ENCODE results near the gene ZBTB7A.

The ZBTB7A gene

GRCh38 chr19:4094761-4095487 is 28.2 kb upstream of the ZBTB7A start:
- no peak for DNase-seq

DNA sequence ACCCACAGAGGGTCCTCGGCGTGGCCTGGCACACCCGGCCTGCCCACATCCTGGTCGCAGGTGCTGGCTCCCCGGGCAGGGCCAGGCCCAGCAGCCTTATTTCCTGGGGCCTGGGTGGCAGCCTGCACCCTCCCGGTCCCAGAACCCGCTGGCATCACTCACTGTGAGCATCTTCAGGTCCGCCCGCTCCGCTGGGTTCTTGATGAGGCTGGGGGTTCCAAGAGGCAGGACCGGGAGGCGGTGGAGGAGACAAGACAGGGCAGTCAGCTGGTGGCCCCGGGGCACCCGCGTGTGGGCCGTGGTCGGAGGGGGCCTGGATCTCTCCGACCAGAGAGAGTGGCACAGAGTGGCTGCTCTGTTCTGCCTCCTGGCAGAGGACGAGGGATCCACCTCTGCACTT is 27.6 kb upstream of the ZBTB7A start:
- no peak for DNase-seq

GRCh38 chr19:4093643-4094175 is 27.0 kb upstream of the ZBTB7A start:
- no peak for DNase-seq

DNA sequence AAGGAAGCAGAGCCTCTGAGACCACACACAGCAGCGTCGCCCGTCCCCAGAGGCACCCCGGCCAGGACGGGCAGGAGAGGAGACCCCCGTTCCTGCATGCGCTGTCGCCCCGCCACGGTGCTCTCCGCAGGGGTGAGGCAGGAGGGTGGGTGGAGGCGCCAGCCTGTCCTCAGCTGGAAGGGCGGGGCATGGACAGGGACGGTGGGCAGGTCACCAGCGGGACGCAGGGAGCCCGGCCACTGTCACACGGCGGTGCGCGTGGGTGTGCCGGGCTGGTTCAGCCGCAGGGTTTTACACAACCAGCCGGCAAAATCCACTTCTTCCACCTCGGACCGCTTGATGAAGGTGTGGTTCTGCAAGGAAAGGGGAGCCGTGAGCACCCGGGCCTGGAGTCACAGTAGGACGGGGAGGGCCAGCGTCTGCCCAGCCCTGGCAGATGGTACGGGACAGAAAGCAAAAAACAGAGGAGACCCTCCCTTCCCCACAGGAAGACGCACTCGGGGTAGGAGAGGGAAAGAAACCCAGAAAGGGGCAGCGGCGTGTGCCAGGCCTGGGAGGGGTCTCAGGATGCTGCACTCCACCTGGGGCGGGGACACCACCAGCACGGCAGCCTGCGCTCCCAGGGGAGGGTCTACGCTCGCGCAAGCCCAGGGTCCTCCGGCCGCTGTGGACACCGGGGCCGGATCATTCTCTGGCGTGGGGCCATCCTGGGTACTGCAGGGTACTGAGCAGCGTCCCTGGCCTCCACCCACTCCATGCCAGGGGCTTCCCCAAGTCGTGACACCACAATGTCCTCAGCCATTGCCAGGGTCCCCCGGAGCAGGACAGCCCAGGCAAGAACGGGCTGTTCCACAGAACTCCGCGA is 23.9 kb upstream of the ZBTB7A start:
- no peak for DNase-seq

DNA sequence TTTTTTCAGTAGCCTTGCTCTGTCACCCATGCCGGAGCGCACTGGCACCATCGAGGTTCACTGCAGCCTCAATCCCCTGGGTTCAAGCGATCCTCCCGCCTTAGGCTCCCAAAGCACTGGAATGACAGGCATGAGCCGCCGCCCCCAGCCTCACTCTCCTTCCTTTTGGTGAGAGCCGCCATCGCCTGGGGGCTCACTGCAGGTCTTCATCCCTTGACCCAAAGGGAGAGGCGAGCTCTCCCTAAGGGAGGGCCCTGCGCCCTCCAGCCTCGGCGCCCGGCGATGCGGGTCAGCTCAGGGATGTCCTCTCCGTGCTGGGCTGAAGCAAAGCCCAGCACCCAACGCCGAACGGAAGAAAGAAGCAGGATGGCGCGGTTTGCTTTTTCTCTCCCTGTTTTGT is 23.2 kb upstream of the ZBTB7A start:
- DNase-seq, result no peak

- peak in 3 of 58 donors; percentile 18 to 41 (median 22) for DNase-seq
These were observed 22.8 kb upstream of the ZBTB7A start for GRCh38 chr19:4089400-4089908.

DNA sequence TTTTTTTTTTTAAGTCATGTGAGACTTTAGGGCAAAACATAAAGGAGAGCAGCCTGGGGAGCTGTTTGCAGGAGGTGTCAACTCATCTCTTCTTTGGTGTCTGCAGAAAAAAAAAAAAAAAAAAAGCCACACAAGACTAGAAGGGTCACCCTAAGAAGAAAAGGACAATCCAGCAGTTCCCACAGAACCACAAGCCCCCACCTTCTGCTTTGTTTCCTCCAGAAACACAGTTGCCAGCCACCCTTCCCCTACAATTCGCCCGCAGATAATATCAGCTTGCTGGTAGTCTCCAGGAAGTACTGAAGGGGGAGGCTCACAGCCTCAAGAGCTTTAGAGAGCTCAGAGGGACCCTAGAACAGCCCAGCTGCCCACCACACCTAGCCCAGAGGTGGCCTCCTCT is 22.3 kb upstream of the ZBTB7A start:
- DNase-seq, result no peak

- DNase-seq, result no peak
These were observed 21.3 kb upstream of the ZBTB7A start for GRCh38 chr19:4087787-4088679.

DNA sequence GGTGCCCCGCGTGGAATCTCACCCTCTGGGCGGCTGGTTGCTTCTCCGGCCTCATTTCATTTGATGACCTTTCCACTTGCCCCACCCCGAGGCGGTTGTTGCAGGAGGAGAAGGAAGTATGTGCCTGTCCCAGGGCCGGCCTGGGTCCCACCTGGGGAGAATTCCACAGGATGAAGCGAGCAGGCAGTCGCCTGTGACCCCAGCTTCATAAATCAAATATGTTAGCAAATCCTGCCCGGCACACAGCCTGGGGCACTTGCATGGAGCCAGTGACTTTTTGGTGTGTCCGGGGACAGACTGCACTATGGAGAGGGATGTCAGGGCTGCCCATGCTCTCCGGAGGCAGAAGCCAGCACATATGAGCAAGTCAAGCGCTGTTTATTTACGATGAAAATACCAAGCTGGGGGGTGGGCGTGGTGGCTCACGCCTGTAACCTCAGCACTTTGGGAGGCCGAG is 19.7 kb upstream of the ZBTB7A start:
- no peak for DNase-seq

GRCh38 chr19:4084547-4084877 is 17.8 kb upstream of the ZBTB7A start:
- peak in 1 of 58 donors; percentile 33 for DNase-seq

DNA sequence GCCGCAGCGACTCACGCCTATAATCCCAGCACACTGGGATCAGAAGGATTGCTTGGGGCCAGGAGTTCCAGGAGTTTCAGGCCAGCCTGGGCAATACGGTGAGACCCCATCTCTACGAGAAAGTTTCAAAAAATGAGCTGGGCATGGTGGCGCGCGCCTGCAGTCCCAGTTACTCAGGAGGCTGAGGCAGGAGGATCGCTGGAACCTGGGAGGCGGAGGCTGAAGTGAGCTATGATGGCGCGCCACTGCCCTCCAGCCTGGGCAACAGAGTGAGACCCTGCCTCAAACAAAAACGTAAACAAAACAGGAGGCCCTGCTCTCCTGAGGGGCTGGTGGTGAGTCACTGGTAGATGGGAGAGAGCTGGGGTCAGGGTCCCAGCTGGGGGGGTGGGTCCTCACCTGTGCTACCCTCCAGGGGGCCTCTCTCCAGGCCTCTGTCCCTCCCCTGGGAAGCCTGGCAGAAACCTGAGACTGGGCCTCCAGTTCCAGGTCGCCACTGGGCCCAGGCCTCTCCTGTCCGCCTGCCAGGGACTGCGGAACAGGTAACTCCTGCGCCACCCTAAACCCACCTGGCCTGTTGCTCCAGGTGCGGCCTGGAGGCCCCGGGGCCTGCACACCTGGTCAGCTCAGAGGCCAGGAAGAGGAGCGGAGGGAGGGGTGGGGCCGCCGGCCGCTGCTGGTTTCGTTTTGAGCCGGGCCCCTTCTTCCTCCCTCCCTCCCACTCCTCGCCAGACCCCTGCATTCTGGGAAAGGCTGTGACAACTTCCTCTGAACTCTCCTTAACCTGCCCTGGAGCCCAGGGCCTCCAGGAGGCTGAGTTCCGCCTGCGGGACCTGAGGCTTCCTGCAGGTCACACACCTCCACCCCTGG is 17.2 kb upstream of the ZBTB7A start:
- no peak for DNase-seq

GRCh38 chr19:4082172-4082571 is 15.5 kb upstream of the ZBTB7A start:
- no peak for DNase-seq

DNA sequence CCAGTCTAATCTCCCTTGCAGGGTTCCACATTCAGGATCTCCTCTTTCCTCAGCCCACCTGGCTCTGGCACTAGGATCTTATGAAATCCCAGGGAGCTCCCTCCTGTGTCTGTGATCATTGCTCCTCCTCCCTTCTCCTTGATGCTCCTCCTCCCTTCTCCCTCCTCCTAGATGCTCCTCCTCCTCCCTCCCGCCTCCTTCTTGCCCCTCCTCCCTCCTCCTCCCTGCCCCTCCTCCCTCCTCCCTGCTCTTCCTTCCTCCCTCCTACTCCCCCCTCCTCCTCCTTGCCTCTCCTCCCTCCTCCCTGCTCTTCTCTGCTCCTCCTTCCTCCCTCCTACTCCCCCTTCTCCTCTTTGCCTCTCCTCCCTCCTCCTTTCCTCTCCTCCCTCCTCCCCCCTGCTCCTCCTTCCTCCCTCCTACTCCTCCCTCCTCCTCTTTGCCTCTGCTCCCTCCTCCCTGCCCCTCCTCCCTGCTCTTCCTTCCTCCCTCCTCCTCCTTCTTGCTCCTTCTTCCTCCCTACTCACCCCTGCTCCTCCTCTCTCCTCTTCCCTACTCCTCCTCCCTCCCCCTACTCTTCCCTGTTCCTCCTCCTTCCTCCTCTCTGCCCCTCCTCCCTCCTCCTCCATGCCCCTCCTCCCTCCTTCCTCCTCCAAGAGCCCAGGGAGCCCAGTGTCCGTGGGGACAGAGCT is 14.9 kb upstream of the ZBTB7A start:
- no peak for DNase-seq

- no peak for DNase-seq
These were observed 13.8 kb upstream of the ZBTB7A start for GRCh38 chr19:4080473-4080872.

GRCh38 chr19:4077800-4078684 is 11.3 kb upstream of the ZBTB7A start:
- DNase-seq, result peak in 7 of 58 donors; percentile 13 to 34 (median 21)

DNA sequence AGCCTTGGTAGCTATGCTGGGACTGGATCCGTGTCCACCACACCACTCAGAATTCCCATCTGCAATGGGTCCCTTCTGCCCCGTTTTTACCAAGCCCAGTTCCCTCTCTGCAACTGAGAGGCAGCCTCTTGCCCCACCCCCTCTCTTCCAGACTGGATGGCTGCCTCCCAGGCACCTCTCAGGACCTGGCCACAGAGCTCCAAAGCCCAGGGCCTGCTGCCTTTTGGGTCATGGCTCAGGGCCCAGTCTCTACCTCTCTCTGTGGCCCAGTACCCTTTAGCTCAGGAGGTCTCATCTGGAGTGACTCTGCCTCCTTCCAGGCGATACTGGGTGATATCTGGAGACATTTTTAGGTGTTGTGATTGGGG is 10.3 kb upstream of the ZBTB7A start:
- DNase-seq, result no peak

DNA sequence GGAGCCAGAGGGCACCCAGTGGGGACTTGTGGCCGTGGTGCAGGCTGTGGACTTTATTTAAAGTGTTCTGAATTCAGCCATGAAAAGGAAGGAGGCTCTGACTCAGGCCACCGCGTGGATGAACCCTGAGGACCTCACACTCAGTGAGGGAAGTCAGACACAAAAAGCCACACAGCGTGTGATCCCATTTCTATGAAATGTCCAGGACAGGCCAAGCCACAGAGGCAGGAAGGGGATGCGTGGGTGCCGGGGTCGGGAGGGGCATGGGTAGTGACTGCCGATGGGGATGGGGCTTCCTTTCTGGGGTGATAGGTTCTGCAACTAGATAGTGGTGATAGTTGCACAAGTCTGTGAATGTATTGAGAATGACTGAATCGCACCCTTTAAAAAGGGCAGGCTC is 8.7 kb upstream of the ZBTB7A start:
- DNase-seq, result no peak

- no peak for DNase-seq
These were observed 4.9 kb upstream of the ZBTB7A start for GRCh38 chr19:4071610-4072009.

Measured in anterior cingulate cortex (tissue), 58 donors.